Esophagus muscularis mucosa (tissue), 3 donors: ENCODE measurements around the gene CTNNA2.

Source experiments
- POLR2AphosphoS5 ChIP-seq, 2 donors: sonication (generic); formaldehyde crosslinking; IDR thresholded peaks; one replicate each; pipeline ENCODE4 v1.6.1; 2017; ENCODE audit warnings: antibody characterized with exemption in 2 of 2
- TF ChIP-seq, protein P1 (sequence below), 3 experiments: fragments of 200-600 bp in 2 of 3; fragments of 450-650 bp in 1 of 3; sonication (generic) in 2 of 3; IDR thresholded peaks; one replicate each; pipeline ENCODE4 v1.5.1; 2017 to 2019; ENCODE audit warnings: antibody characterized with exemption in 3 of 3, mild to moderate bottlenecking in 2 of 3, moderate library complexity in 1 of 3

DNA sequence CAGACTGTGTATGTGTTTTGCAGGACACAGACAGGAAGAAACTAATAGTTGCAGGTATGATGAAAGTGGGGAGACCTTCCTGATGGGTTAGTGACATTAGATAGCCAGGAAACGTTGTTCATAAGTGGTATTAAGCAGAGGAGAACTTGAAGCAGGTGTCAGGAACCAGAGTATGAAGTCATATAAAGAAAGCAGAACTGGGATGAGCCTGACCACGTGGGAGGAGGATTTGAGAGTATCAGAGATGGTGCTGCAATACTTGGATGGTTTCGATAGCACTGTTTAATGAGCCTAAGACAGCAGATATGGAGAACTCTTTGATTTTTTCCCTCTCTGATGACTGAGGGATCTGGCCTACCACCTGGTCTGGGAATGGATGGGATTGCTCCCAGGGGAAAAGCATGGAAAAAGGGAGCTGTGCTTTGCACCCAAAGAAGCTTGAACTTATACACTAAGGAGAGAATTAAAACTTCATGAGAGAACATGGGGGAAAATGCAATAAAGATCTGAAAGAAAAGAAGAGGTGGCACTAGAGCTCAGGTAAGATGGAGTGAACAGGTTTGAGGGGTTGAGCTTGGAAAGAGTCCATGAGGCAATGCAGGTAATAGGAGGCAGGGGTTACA lies 1017.7 kb downstream of the CTNNA2 start:
- no peak for TF ChIP-seq POLR2AphosphoS5 (IDR thresholded peaks at IDR 0.05)
- TF ChIP-seq, protein P1, sequence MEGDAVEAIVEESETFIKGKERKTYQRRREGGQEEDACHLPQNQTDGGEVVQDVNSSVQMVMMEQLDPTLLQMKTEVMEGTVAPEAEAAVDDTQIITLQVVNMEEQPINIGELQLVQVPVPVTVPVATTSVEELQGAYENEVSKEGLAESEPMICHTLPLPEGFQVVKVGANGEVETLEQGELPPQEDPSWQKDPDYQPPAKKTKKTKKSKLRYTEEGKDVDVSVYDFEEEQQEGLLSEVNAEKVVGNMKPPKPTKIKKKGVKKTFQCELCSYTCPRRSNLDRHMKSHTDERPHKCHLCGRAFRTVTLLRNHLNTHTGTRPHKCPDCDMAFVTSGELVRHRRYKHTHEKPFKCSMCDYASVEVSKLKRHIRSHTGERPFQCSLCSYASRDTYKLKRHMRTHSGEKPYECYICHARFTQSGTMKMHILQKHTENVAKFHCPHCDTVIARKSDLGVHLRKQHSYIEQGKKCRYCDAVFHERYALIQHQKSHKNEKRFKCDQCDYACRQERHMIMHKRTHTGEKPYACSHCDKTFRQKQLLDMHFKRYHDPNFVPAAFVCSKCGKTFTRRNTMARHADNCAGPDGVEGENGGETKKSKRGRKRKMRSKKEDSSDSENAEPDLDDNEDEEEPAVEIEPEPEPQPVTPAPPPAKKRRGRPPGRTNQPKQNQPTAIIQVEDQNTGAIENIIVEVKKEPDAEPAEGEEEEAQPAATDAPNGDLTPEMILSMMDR (IDR thresholded peaks at IDR 0.05), result no peak
